Peyer's patch (tissue), 4 donors: ENCODE results near the gene OPN1LW. TPM values are rescaled to one million over a fixed set of nuclear protein-coding genes. Genes with fewer than 3 reads are reported as not detected.
"Not testable (repeated sequence)": the region's sequence is repeated elsewhere in the genome, so short reads cannot be mapped to it uniquely, and the experiment has no call there.

ENCODE experiments used
- DNase-seq, 3 donors: peaks; one replicate each; pipeline ENCODE4 v3.0.0-alpha.2; 2017 to 2019
- H3K27ac ChIP-seq, 4 donors: fragments of 200-600 bp; sonication (generic); one replicate each; pipeline ENCODE4 v1.5.1; 2016 to 2019
- H3K27me3 ChIP-seq, 2 donors: fragments of 200-600 bp; sonication (generic); one replicate each; pipeline ENCODE4 v1.5.1; 2019
- H3K36me3 ChIP-seq, 3 donors: fragments of 200-600 bp; sonication (generic); one replicate each; pipeline ENCODE4 v1.5.1; 2016 to 2019
- H3K4me1 ChIP-seq, 4 donors: fragments of 200-600 bp; sonication (generic); one replicate each; pipeline ENCODE4 v1.5.1; 2016 to 2019
- H3K4me3 ChIP-seq, 4 donors: fragments of 200-600 bp; sonication (generic); 1 replicate in 3 of 4; 2 replicates in 1 of 4; pipeline ENCODE4 v1.5.1; 2016 to 2019; ENCODE audit warnings: mild to moderate bottlenecking in 1 of 4
- H3K9me3 ChIP-seq, 4 donors: fragments of 200-600 bp; sonication (generic); one replicate each; pipeline ENCODE4 v1.5.1; 2016 to 2019; ENCODE audit warnings: mild to moderate bottlenecking in 1 of 4
- total RNA-seq, 4 donors: library from RNA; depleted of rRNA; stranded (reverse); fragments of >200 nt; gene quantifications; one replicate each; pipeline ENCODE4 v1.1.0, GENCODE V29; 2016

The OPN1LW gene
- total RNA-seq, 4 donors from 2014 or later = not detected

DNA sequence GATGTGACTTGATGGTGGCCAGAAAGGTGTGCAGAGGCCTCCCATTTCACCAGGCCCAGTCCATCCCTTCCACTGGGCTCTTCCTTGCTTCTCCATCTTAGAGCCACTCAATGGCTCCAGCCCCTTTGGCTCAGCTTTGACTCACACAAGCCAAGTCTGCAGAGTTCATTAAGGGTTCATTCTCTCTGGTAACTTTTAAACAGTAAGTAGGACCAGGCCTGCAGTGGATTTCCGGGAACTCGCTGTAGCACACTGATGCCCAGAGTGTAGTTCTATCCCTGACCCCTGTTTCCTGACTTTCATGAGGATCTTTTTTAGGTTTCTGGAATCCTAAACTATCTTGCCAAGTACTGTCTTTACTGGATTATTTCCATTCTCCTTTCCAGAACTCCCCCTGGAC lies 50.3 kb downstream of the OPN1LW start:
- not testable (repeated sequence) for H3K36me3 ChIP-seq, H3K4me1 ChIP-seq, H3K27ac ChIP-seq, H3K27me3 ChIP-seq, H3K4me3 ChIP-seq, H3K9me3 ChIP-seq, DNase-seq

DNA sequence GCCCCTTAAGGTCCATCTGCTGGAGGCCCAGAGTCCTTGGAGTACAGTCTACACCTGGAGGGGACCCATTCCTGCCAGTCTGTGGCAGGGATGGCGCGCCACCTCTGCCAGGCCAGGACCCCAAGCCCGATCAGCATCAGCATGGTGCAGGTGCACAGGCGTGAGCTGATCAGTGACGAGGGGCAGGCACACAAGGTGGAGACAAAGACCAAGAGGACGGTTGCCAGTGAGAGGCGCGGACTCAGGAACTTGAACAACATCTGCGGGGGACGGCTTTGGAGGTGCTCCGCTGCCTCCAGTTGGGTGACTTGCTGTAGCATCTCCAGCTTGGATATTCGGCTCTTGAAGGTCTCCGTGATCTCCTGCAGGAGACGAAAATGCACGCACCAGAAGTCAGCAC lies 52.4 kb downstream of the OPN1LW start:
- not testable (repeated sequence) for H3K27ac ChIP-seq, H3K4me3 ChIP-seq, H3K27me3 ChIP-seq, H3K4me1 ChIP-seq, H3K36me3 ChIP-seq, DNase-seq, H3K9me3 ChIP-seq

Other genes with a start within 250 kb of the OPN1LW start
- gene AVPR2, start 239.6 kb upstream of the OPN1LW start, total RNA-seq = 1 to 10 TPM in 2 of 4 donors, under 1 TPM in 2; 0.53 to 5.0 (median 1.1) TPM
- gene ARHGAP4, start 218.0 kb upstream of the OPN1LW start, total RNA-seq = 100 to 1,000 TPM in 1 of 4 donors, 10 to 100 TPM in 3; 23.6 to 211 (median 57.6) TPM
- 100 to 1,000 TPM in 1 of 4 donors, 10 to 100 TPM in 3; 32.9 to 118 (median 54.1) TPM for gene NAA10, start 209.2 kb upstream of the OPN1LW start, total RNA-seq
- gene RENBP, start 199.6 kb upstream of the OPN1LW start, total RNA-seq = 10 to 100 TPM in 2 of 4 donors, 1 to 10 TPM in 2; 4.9 to 13.3 (median 9.4) TPM
- gene HCFC1, start 172.4 kb upstream of the OPN1LW start, total RNA-seq = 10 to 100 TPM; 44.1 to 70.6 (median 55.6) TPM
- gene TMEM187, start 171.5 kb upstream of the OPN1LW start, total RNA-seq = 10 to 100 TPM; 10.7 to 32.6 (median 12.8) TPM
- 100 to 1,000 TPM; 111 to 150 (median 122) TPM for gene IRAK1, start 124.3 kb upstream of the OPN1LW start, total RNA-seq
- 100 to 1,000 TPM in 1 of 4 donors, 10 to 100 TPM in 3; 39.8 to 147 (median 55.4) TPM for gene MECP2, start 46.5 kb upstream of the OPN1LW start, total RNA-seq
- not detected for gene OPN1MW, start 38.4 kb downstream of the OPN1LW start, total RNA-seq
- gene OPN1MW2, start 75.5 kb downstream of the OPN1LW start, total RNA-seq = not detected
- gene OPN1MW3, start 113.3 kb downstream of the OPN1LW start, total RNA-seq = not detected
- gene TEX28, start 150.9 kb downstream of the OPN1LW start, total RNA-seq = not detected
- not detected for gene TKTL1, start 151.6 kb downstream of the OPN1LW start, total RNA-seq
- 100 to 1,000 TPM; 143 to 663 (median 328) TPM for gene FLNA, start 230.4 kb downstream of the OPN1LW start, total RNA-seq
- 10 to 100 TPM; 21.7 to 31.4 (median 26.6) TPM for gene EMD, start 235.1 kb downstream of the OPN1LW start, total RNA-seq